ENCODE measurements around the gene DRAM1. TPM values are rescaled to one million over a fixed set of nuclear protein-coding genes. Genes with fewer than 3 reads are reported as not detected.
"Not testable (repeated sequence)": the region's sequence is repeated elsewhere in the genome, so short reads cannot be mapped to it uniquely, and the experiment has no call there.

DRAM1 gene
- total RNA-seq, 1 experiment from 2014 or later: 6.5 TPM

- Mint-ChIP-seq H3K27me3 (ENCODE audit: low read depth) (no peaks in the 10 kb centered on the region), H3K9me3 (no peaks in the 10 kb centered on the region), H3K36me3 (ENCODE audit: insufficient read depth in 1 of 3, low read depth in 3 of 3) (no peaks in the 10 kb centered on the region), H3K4me3 (no peak overlapping the region), H3K27ac (no peak overlapping the region), H3K4me1 (peaks cover 0 to 2% of the 10 kb centered on the region in 2 experiments; a peak in 1 of 4 replicates)
- Histone ChIP-seq H4K91ac (ENCODE audit: insufficient read length, low read depth, low read length) (no peak overlapping the region), H2BK120ac (ENCODE audit: low read depth, low read length, poor library complexity, severe bottlenecking) (no peak overlapping the region), H4K5ac (ENCODE audit: insufficient read length, low read depth, low read length) (no peak overlapping the region), H3K23me2 (ENCODE audit: insufficient read length, low read depth, low read length, poor library complexity, severe bottlenecking) (no peaks in the 10 kb centered on the region), H3K27me3 (ENCODE audit: insufficient read depth, low read length) (no peaks in the 10 kb centered on the region), H2AFZ (ENCODE audit: low read length) (no peak overlapping the region), H2BK5ac (ENCODE audit: insufficient read length, low read length) (no peak overlapping the region), H2BK15ac (ENCODE audit: low read depth, low read length) (no peak overlapping the region), H3K9me3 (ENCODE audit: control insufficient read depth, low read depth, low read length) (no peaks in the 10 kb centered on the region), H3K4me2 (ENCODE audit: insufficient read depth, insufficient read length, low read length) (no peak overlapping the region), H3K4me1 (ENCODE audit: insufficient read depth, low read length) (no peaks in the 10 kb centered on the region), H4K20me1 (ENCODE audit: control insufficient read depth, insufficient read depth, insufficient read length) (no peaks in the 10 kb centered on the region), H3K4ac (ENCODE audit: low read depth, low read length) (no peak overlapping the region), H3K18ac (ENCODE audit: insufficient read length, low read depth, low read length) (no peak overlapping the region), H3K9ac (ENCODE audit: extremely low read depth, insufficient read length, low read length) (no peak overlapping the region), H3K14ac (ENCODE audit: insufficient read depth, low read length) (no peak overlapping the region), H4K8ac (replicated peaks; ENCODE audit: insufficient read length, low read depth, low read length) (no peak overlapping the region), H3T11ph (ENCODE audit: low read length) (no peak overlapping the region), H2AK5ac (ENCODE audit: insufficient read length, low read length) (no peak overlapping the region), H3K23ac (ENCODE audit: insufficient read length, low read depth, low read length) (no peak overlapping the region), H3K56ac (ENCODE audit: insufficient read length, low read depth, low read length) (no peak overlapping the region), H2BK20ac (ENCODE audit: low read depth, low read length, poor library complexity, severe bottlenecking) (no peak overlapping the region), H3K27ac (ENCODE audit: insufficient read length, low read depth, low read length) (no peak overlapping the region), H3K79me2 (ENCODE audit: insufficient read depth, low read length) (no peaks in the 10 kb centered on the region), H2BK12ac (ENCODE audit: insufficient read length, low read depth, low read length) (no peak overlapping the region), H3K79me1 (ENCODE audit: insufficient read depth, low read depth, low read length, poor library complexity, severe bottlenecking) (no peaks in the 10 kb centered on the region)
- DNase-seq: no peak
- TF ChIP-seq CTCF (conservative IDR thresholded peaks at IDR 0.05): no peak
- WGBS (ENCODE audit: extremely low coverage, insufficient read length, low lambda C conversion rate): no CpG with 5 or more reads among the region's 3 CpGs
These were observed 21.4 kb upstream of the DRAM1 start for GRCh38 chr12:101855976-101856375.

GRCh38 chr12:101856614-101857013 lies 20.8 kb upstream of the DRAM1 start:
- H3K18ac ChIP-seq (ENCODE audit: insufficient read length, low read depth, low read length); H4K5ac ChIP-seq (ENCODE audit: insufficient read length, low read depth, low read length); H2BK5ac ChIP-seq (ENCODE audit: insufficient read length, low read length); H2BK12ac ChIP-seq (ENCODE audit: insufficient read length, low read depth, low read length); H3K4me1 ChIP-seq (ENCODE audit: insufficient read depth, low read length); H3K56ac ChIP-seq (ENCODE audit: insufficient read length, low read depth, low read length); H3K79me1 ChIP-seq (ENCODE audit: insufficient read depth, low read depth, low read length, poor library complexity, severe bottlenecking); H2AK5ac ChIP-seq (ENCODE audit: insufficient read length, low read length); H3K4ac ChIP-seq (ENCODE audit: low read depth, low read length); H3K9me3 Mint-ChIP-seq; H3K4me3 Mint-ChIP-seq; H4K91ac ChIP-seq (ENCODE audit: insufficient read length, low read depth, low read length); H3K23ac ChIP-seq (ENCODE audit: insufficient read length, low read depth, low read length); H2AFZ ChIP-seq (ENCODE audit: low read length); H3K79me2 ChIP-seq (ENCODE audit: insufficient read depth, low read length); H3K27me3 ChIP-seq (ENCODE audit: insufficient read depth, low read length); H3K27me3 Mint-ChIP-seq (ENCODE audit: low read depth); H2BK15ac ChIP-seq (ENCODE audit: low read depth, low read length); H3K9me3 ChIP-seq (ENCODE audit: control insufficient read depth, low read depth, low read length); H3K27ac Mint-ChIP-seq; H4K20me1 ChIP-seq (ENCODE audit: control insufficient read depth, insufficient read depth, insufficient read length); DNase-seq; H3K23me2 ChIP-seq (ENCODE audit: insufficient read length, low read depth, low read length, poor library complexity, severe bottlenecking); H3K27ac ChIP-seq (ENCODE audit: insufficient read length, low read depth, low read length); H2BK120ac ChIP-seq (ENCODE audit: low read depth, low read length, poor library complexity, severe bottlenecking); H3K4me1 Mint-ChIP-seq; H2BK20ac ChIP-seq (ENCODE audit: low read depth, low read length, poor library complexity, severe bottlenecking); H3T11ph ChIP-seq (ENCODE audit: low read length); H3K4me2 ChIP-seq (ENCODE audit: insufficient read depth, insufficient read length, low read length); H3K36me3 Mint-ChIP-seq (ENCODE audit: insufficient read depth in 1 of 3, low read depth in 3 of 3); H3K14ac ChIP-seq (ENCODE audit: insufficient read depth, low read length); H4K8ac ChIP-seq (replicated peaks; ENCODE audit: insufficient read length, low read depth, low read length); H3K9ac ChIP-seq (ENCODE audit: extremely low read depth, insufficient read length, low read length): not testable (repeated sequence)
- WGBS (ENCODE audit: extremely low coverage, insufficient read length, low lambda C conversion rate): no CpG with 5 or more reads among the region's 5 CpGs
